Transverse colon (tissue), 4 donors: ENCODE measurements around the gene GRM4. TPM values are rescaled to one million over a fixed set of nuclear protein-coding genes. Genes with fewer than 3 reads are reported as not detected.
A peak's percentile ranks its signal among the peaks of the same experiment; 100 is the strongest.

Source experiments
- DNase-seq: peaks from one replicate; pipeline ENCODE4 v3.0.0-alpha.2; 2019
- H3K27ac ChIP-seq, 4 donors: fragments of 200-600 bp; sonication (generic); 2 replicates each; pipeline ENCODE4 v1.5.1; 2016 to 2018; ENCODE audit warnings: inconsistent platforms in 4 of 4
- H3K27me3 ChIP-seq: fragments of 200-600 bp; sonication (generic); 2 replicates; pipeline ENCODE4 v1.5.1; 2017; ENCODE audit warnings: inconsistent platforms
- H3K36me3 ChIP-seq, 4 donors: fragments of 200-600 bp; sonication (generic); 2 replicates each; pipeline ENCODE4 v1.5.1; 2017 to 2019; ENCODE audit warnings: inconsistent platforms in 4 of 4
- H3K4me1 ChIP-seq, 4 donors: fragments of 200-600 bp; sonication (generic); 2 replicates each; pipeline ENCODE4 v1.5.1; 2017 to 2020; ENCODE audit warnings: inconsistent platforms in 4 of 4
- H3K4me3 ChIP-seq, 4 donors: fragments of 200-600 bp; sonication (generic); 1 replicate in 1 of 4; 2 replicates in 3 of 4; pipeline versions ENCODE4 v1.5.1 to v1.6.1; 2017 to 2019; ENCODE audit warnings: inconsistent platforms in 4 of 4
- H3K9me3 ChIP-seq, 2 donors: fragments of 200-600 bp; sonication (generic); 2 replicates each; pipeline ENCODE4 v1.5.1; 2017 to 2019; ENCODE audit warnings: inconsistent platforms in 2 of 2
- EP300 ChIP-seq: sonication (generic); formaldehyde crosslinking; IDR thresholded peaks from one replicate; pipeline ENCODE4 v1.6.1; 2017; ENCODE audit warnings: antibody characterized with exemption, low read depth
- POLR2A ChIP-seq: fragments of 450-650 bp; IDR thresholded peaks from one replicate; pipeline ENCODE4 v1.6.1; 2016; ENCODE audit warnings: antibody characterized with exemption, mild to moderate bottlenecking, moderate library complexity
- POLR2AphosphoS5 ChIP-seq, 3 donors: sonication (generic); formaldehyde crosslinking; IDR thresholded peaks; one replicate each; pipeline ENCODE4 v1.6.1; 2016; ENCODE audit warnings: antibody characterized with exemption in 3 of 3
- WGBS, 2 donors: methylation state at CpG; one replicate each; pipeline ENCODE4 v1.1.5; 2018; ENCODE audit warnings: low coverage in 1 of 2; 5-methylcytosine and 5-hydroxymethylcytosine counted together
- in situ Hi-C, 4 donors: fragments of 200-750 bp; cut with MboI; loops; one replicate each; pipeline versions ENCODE4 v1.15.0 to v1.15.1; 2017; ENCODE audit warnings: low sequenced_read_pairs in 3 of 4, low pct_ligation_motif_present in 1 of 4, low pct_unique_long_range_greater_than_20kb in 1 of 4
- intact Hi-C: fragments of 100-400 bp; cut with DNase I; formaldehyde crosslinking; loops from one replicate; pipeline ENCODE4 v1.15.1; 2023; ENCODE audit warnings: low total_unique reads
- total RNA-seq, 4 donors: library from RNA; depleted of rRNA; stranded (reverse); fragments of >200 nt; gene quantifications; one replicate each; pipeline ENCODE4 v1.1.0, GENCODE V29; 2016
- TF ChIP-seq, protein P1 (sequence below), 5 experiments: fragments of 200-600 bp in 3 of 5; fragments of 450-650 bp in 2 of 5; sonication (generic) in 3 of 5; IDR thresholded peaks; 1 replicate in 2 of 5; 2 replicates in 3 of 5; pipeline ENCODE4 v1.5.1; 2016 to 2017; ENCODE audit warnings: antibody characterized with exemption in 5 of 5, inconsistent platforms in 3 of 5, mild to moderate bottlenecking in 2 of 5, moderate library complexity in 1 of 5

The GRM4 gene
- total RNA-seq, 4 donors from 2014 or later, result not detected

DNA sequence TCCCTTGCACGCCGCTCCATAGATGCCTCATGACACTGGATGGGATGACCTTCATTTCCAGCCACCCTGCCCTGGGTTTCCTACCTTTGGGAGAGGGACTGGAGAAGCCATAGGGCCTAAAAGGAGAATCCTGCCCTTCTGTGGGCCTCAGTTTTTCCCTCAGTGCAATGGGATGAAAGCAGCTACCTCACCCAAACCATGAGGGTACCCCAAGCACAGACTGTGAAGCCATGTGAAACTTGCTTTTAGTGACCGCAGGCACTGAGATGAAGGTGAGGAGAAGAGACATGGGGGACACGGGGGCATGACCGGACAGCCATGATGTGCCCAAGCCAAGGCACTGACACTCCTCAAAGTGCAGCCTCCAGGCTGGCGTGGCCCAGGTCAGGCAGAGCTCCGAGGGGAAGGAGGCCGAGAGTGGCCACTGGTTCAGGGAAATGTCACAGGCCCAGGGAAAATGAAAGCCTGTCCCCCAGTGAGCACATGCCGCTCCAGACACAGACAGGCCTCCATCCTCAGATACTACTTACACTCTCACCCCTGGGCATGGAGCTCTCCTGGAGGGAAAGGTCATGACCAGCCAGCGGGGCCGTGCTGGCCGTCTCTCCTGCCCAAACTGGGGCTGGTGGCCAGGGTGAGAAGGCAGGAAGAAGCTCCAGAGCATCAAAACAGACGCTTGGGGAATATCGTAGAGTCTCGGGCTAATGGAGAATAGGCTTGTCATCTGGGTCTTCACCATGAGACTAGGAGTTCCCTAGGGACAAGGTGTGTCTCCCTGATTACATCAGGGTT lies 116.2 kb downstream of the GRM4 start:
- Histone ChIP-seq H3K9me3 (no peaks in the 10 kb centered on the region), H3K27me3 (no peaks in the 10 kb centered on the region), H3K4me1 (peaks cover 0 to 4% (median 0%) of the 10 kb centered on the region in 4 donors), H3K4me3 (no peak overlapping the region), H3K36me3 (no peaks in the 10 kb centered on the region), H3K27ac (no peak overlapping the region)
- in situ Hi-C loops, result loop anchor here (10.0 to 25.0 kb wide), 3 partner anchors 255 to 267 kb away; no protein-coding TSS in a partner anchor
- DNase-seq, result no peak
- intact Hi-C loops, result loop anchor here (1.0 to 5.0 kb wide), 2 partner anchors 238 to 257 kb away; no protein-coding TSS in a partner anchor
- WGBS, 2 donors, result 91 to 92% methylated on average over 2 to 14 of the region's 15 CpGs
- no peak for TF ChIP-seq POLR2AphosphoS5 (IDR thresholded peaks at IDR 0.05)
- TF ChIP-seq, protein P1, sequence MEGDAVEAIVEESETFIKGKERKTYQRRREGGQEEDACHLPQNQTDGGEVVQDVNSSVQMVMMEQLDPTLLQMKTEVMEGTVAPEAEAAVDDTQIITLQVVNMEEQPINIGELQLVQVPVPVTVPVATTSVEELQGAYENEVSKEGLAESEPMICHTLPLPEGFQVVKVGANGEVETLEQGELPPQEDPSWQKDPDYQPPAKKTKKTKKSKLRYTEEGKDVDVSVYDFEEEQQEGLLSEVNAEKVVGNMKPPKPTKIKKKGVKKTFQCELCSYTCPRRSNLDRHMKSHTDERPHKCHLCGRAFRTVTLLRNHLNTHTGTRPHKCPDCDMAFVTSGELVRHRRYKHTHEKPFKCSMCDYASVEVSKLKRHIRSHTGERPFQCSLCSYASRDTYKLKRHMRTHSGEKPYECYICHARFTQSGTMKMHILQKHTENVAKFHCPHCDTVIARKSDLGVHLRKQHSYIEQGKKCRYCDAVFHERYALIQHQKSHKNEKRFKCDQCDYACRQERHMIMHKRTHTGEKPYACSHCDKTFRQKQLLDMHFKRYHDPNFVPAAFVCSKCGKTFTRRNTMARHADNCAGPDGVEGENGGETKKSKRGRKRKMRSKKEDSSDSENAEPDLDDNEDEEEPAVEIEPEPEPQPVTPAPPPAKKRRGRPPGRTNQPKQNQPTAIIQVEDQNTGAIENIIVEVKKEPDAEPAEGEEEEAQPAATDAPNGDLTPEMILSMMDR (IDR thresholded peaks at IDR 0.05), result no peak
- no peak for TF ChIP-seq EP300
- no peak for TF ChIP-seq POLR2A

DNA sequence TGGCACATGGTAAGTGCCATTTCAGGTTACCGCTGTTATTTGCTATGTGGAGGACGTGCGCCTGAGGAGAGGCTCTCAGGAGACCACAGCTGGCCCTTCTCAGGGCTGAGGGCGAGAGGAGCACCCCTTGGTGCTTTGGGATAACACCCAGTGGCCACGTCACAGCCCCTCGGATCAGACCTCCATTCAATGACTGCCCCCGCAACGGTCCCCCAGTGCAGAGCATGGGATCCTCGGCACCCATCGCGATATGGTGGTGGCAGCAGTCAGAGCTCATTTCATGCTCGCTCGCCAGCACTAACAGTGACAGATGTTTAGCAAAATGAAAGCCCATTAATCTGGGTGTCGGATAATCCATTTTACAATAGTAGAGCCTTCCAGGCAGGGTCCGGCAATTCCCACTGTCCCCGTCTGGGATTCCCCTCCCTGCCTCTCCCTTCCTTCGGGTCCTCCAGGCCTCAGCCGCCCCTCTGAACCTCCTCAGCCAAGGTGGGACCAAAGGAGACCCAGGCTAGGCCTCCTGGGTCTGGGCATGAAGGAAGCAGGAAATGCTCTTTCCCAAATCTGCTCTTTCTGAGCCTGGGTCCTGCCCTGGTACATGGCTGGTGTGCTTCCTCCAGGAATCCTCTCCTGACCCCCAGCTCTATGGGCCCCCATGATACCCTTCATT lies 117.1 kb downstream of the GRM4 start:
- Histone ChIP-seq H3K9me3 (no peaks in the 10 kb centered on the region), H3K4me1 (peaks cover 0 to 4% (median 0%) of the 10 kb centered on the region in 4 donors), H3K27ac (no peak overlapping the region), H3K27me3 (no peaks in the 10 kb centered on the region), H3K36me3 (no peaks in the 10 kb centered on the region), H3K4me3 (no peak overlapping the region)
- TF ChIP-seq POLR2A (no peak), POLR2AphosphoS5 (IDR thresholded peaks at IDR 0.05) (no peak), EP300 (no peak)
- TF ChIP-seq, protein P1 (IDR thresholded peaks at IDR 0.05), result no peak
- 84 to 92% methylated on average over 5 to 18 of the region's 18 CpGs for WGBS, 2 donors
- no peak for DNase-seq
- intact Hi-C loops, result loop anchor here (5.0 kb wide), 1 partner anchor 257 kb away; no protein-coding TSS in a partner anchor
- in situ Hi-C loops, result loop anchor here in 3 of 4 donors (10.0 to 25.0 kb wide), 3 partner anchors 254 to 267 kb away; no protein-coding TSS in a partner anchor

DNA sequence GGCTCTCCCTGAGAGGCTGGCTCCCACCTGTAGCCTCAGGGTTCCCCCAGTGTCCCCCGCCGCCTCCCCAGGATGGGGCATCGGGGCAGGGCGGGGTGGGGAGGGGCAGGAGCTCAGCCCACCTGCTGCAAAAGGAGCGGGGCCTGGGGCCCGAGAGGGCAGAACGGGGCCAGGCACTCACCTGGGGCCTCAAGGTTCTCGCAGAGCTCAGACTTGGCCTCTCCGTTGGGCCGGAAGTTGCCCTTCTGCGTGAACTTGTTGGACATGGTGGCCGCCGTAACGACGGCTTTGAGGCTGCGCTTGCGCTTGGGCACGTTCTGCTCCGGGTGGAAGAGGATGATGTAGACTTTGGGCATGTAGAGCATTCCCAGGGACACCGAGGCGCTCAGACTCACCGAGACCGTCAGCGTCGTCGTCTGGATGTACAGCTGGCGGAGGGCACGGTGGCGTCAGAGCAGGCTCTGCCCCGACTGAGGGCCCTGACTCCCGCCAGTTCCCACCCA lies 117.9 kb downstream of the GRM4 start:
- no peak overlapping the region for H3K4me3 ChIP-seq
- peaks cover 0 to 4% (median 0%) of the 10 kb centered on the region in 4 donors for H3K4me1 ChIP-seq
- no peak for DNase-seq
- WGBS, 2 donors, result 81% methylated on average over 29 of the region's 31 CpGs; no CpG with 5 or more reads in 1 of the 2 donors
- in situ Hi-C loops (loop anchor here in 3 of 4 donors (10.0 to 25.0 kb wide), 3 partner anchors 253 to 266 kb away; no protein-coding TSS in a partner anchor), intact Hi-C loops (loop anchor here (5.0 kb wide), 1 partner anchor 256 kb away; no protein-coding TSS in a partner anchor)
- no peak overlapping the region for H3K27ac ChIP-seq
- no peaks in the 10 kb centered on the region for H3K27me3 ChIP-seq
- H3K36me3 ChIP-seq, result no peaks in the 10 kb centered on the region
- TF ChIP-seq, protein P1 (IDR thresholded peaks at IDR 0.05), result no peak
- TF ChIP-seq POLR2A (no peak), EP300 (no peak), POLR2AphosphoS5 (IDR thresholded peaks at IDR 0.05) (no peak)
- H3K9me3 ChIP-seq, result no peaks in the 10 kb centered on the region

DNA sequence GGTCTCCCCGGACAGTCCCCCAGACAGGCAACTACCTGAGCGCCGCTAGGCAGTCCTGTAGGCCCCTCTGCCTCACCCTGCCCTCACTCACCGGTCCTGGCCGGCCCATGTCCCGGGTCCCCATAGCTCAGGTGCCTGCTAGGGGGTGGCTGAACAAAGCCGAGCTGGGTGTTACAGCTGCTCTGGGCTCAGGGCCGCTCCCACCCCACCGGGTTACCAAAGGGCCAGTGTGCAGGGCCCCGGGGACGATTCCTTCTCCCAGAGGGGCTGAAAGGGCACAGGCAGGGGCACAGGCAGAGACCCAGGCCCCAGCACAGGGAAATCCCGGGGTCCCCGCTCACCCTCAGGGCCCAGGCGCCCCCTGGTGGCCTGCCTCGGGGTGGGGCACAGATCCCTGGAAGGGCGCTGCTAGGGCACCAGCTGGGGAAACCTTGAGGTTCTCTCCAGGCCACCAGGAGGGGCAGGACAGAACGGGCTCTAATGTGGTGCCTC lies 118.4 kb downstream of the GRM4 start:
- no peak for TF ChIP-seq POLR2A
- TF ChIP-seq, protein P1 (IDR thresholded peaks at IDR 0.05), result peak; percentile 84 to 97 (median 91)
- TF ChIP-seq EP300, result no peak
- no peak for TF ChIP-seq POLR2AphosphoS5 (IDR thresholded peaks at IDR 0.05)
- intact Hi-C loops, result loop anchor here (5.0 kb wide), 1 partner anchor 255 kb away; no protein-coding TSS in a partner anchor

More for the DNA sequence above, 118.4 kb downstream of the GRM4 start:
- Histone ChIP-seq H3K27me3 (no peaks in the 10 kb centered on the region), H3K36me3 (no peaks in the 10 kb centered on the region), H3K4me3 (no peak overlapping the region), H3K9me3 (no peaks in the 10 kb centered on the region), H3K4me1 (peaks cover 0 to 4% (median 0%) of the 10 kb centered on the region in 4 donors), H3K27ac (no peak overlapping the region)
- in situ Hi-C loops, result loop anchor here in 3 of 4 donors (10.0 to 25.0 kb wide), 3 partner anchors 253 to 265 kb away; no protein-coding TSS in a partner anchor
- WGBS, 2 donors, result 64% methylated on average over 7 of the region's 17 CpGs; no CpG with 5 or more reads in 1 of the 2 donors
- DNase-seq, result peak; percentile 64
